HepG2 (cell line): Measurements from ENCODE around the gene ERBB4. TPM values are rescaled to one million over a fixed set of nuclear protein-coding genes. Genes with fewer than 3 reads are reported as not detected.

Source experiments
- ATAC-seq: fragments of 200-7000 bp; cut with Tn5 transposase; 3 replicates; pipeline ENCODE4 v1.9.1; 2020; ENCODE audit warnings: mild to moderate bottlenecking, moderate library complexity
- BruUV-seq: library from RNA; stranded (reverse); fragments of 400-500 nt; replicated peaks from 2 replicates; lab custom pipeline; 2021; lab: Mats Ljungman, UMichigan
- CTCF ChIA-PET: fragments of 300-600 bp; formaldehyde crosslinking; extraction: SDS; loops from one replicate; lab custom pipeline; 2021; ENCODE audit warnings: low total read pairs, inconsistent platforms, low intra/inter-chr PET ratio; lab: Yijun Ruan, JAX
- POLR2A ChIA-PET: fragments of 350-600 bp; sonication (Branson Sonifier 250); formaldehyde crosslinking; loops from one replicate; lab custom pipeline; 2020; ENCODE audit warnings: antibody characterized with exemption, inconsistent platforms; lab: Yijun Ruan, JAX
- DNase-seq: peaks from one replicate; pipeline ENCODE4 v3.0.0-alpha.2; 2015; ENCODE audit warnings: low spot score
- FAIRE-seq: peaks from 3 replicates; lab custom pipeline; 2011; peaks lifted over from hg19 to GRCh38; lab: Jason Lieb, UNC
- H2AFZ ChIP-seq: one replicate; pipeline ENCODE4 v1.6.1; 2011; ENCODE audit warnings: low read length, inconsistent platforms
- H3K27ac ChIP-seq: fragments of 300-600 bp; 3 replicates; pipeline ENCODE4 v1.8.0; 2011; ENCODE audit warnings: mixed run types, mild to moderate bottlenecking, mixed read lengths, low read length, inconsistent platforms; ENCODE audit not compliant: insufficient read depth; ENCODE audit errors: extremely low read length
- H3K27me3 ChIP-seq, 2 experiments: fragments of 200-600 bp in 1 of 2; 2 replicates in 1 of 2; 3 replicates in 1 of 2; pipeline versions ENCODE4 v1.6.0 to v1.8.0; 2011; ENCODE audit warnings: low read length in 2 of 2, mild to moderate bottlenecking in 2 of 2, moderate library complexity in 2 of 2, inconsistent platforms in 1 of 2; ENCODE audit not compliant: insufficient read depth in 2 of 2, control insufficient read depth in 1 of 2
- H3K36me3 ChIP-seq, 2 experiments: fragments of 200-600 bp in 1 of 2; replicated peaks in 1 of 2; 2 replicates in 1 of 2; 3 replicates in 1 of 2; pipeline versions ENCODE4 v1.5.1 to v1.8.0; 2011; ENCODE audit warnings: low read length in 2 of 2, inconsistent platforms in 1 of 2; ENCODE audit not compliant: insufficient read depth in 2 of 2, control insufficient read depth in 1 of 2
- H3K4me1 ChIP-seq: 2 replicates; pipeline ENCODE4 v1.5.1; 2012; ENCODE audit warnings: low read length, inconsistent platforms; ENCODE audit not compliant: insufficient read depth
- H3K4me2 ChIP-seq: 2 replicates; pipeline ENCODE4 v1.6.0; 2011; ENCODE audit warnings: low read depth, low read length, inconsistent platforms
- H3K4me3 ChIP-seq, 3 experiments: fragments of 200-600 bp in 1 of 3; sonication (generic), shearing (Covaris generic) in 1 of 3; replicated peaks in 1 of 3; 2 replicates each; pipeline ENCODE4 v1.5.1; 2011 to 2016; ENCODE audit warnings: low read length in 3 of 3, inconsistent platforms in 2 of 3, low read depth in 2 of 3, mild to moderate bottlenecking in 2 of 3, control low read depth in 1 of 3, mixed read lengths in 1 of 3; ENCODE audit not compliant: insufficient read depth in 1 of 3
- H3K79me2 ChIP-seq: one replicate; pipeline ENCODE4 v1.6.1; 2011; ENCODE audit warnings: low read length, inconsistent platforms; ENCODE audit not compliant: insufficient read depth
- H3K9ac ChIP-seq: 2 replicates; pipeline ENCODE4 v1.6.0; 2011; ENCODE audit warnings: mild to moderate bottlenecking, low read depth, low read length, inconsistent platforms; ENCODE audit not compliant: insufficient read depth
- H3K9me3 ChIP-seq: 2 replicates; pipeline ENCODE4 v1.5.1; 2012; ENCODE audit warnings: mild to moderate bottlenecking, low read length
- H4K20me1 ChIP-seq: 2 replicates; pipeline ENCODE4 v1.6.0; 2011; ENCODE audit warnings: inconsistent platforms, mild to moderate bottlenecking, low read length, moderate library complexity; ENCODE audit not compliant: insufficient read depth
- ARNT2 ChIP-seq: sonication (generic); formaldehyde crosslinking; IDR thresholded peaks from 2 replicates; pipeline ENCODE4 v1.8.0; 2022; ENCODE audit warnings: mild to moderate bottlenecking, low read depth, missing genetic modification reagents, moderate library complexity
- ELF3 ChIP-seq: IDR thresholded peaks from 2 replicates; pipeline ENCODE4 v1.6.1; 2016; ENCODE audit warnings: missing genetic modification reagents, missing compliant biosample characterization
- HES4 ChIP-seq: sonication (generic); formaldehyde crosslinking; IDR thresholded peaks from 2 replicates; pipeline ENCODE4 v1.9.0; 2021; ENCODE audit warnings: mild to moderate bottlenecking, missing genetic modification reagents, borderline replicate concordance
- IRF2 ChIP-seq: IDR thresholded peaks from 2 replicates; pipeline ENCODE4 v1.6.1; 2018; ENCODE audit warnings: missing genetic modification reagents, missing compliant biosample characterization
- PCBP2 ChIP-seq: fragments of 200-400 bp; formaldehyde crosslinking; optimal IDR thresholded peaks from 2 replicates; pipeline ENCODE3; 2018; ENCODE audit warnings: low read length, low read depth; ENCODE audit not compliant: poor library complexity, severe bottlenecking
- RAD21 ChIP-seq: fragments of 450-650 bp; formaldehyde crosslinking; IDR thresholded peaks from 2 replicates; pipeline ENCODE4 v1.5.0; 2020; ENCODE audit warnings: mild to moderate bottlenecking
- SMAD3 ChIP-seq: sonication (generic); formaldehyde crosslinking; IDR thresholded peaks from 2 replicates; pipeline ENCODE4 v1.4.0; 2020; ENCODE audit warnings: missing genetic modification reagents
- SMC3 ChIP-seq: IDR thresholded peaks from 2 replicates; pipeline ENCODE4 v1.6.1; 2011; ENCODE audit warnings: low read length, improper control_type of control experiment
- STAG1 ChIP-seq: sonication (generic); formaldehyde crosslinking; IDR thresholded peaks from 2 replicates; pipeline ENCODE4 v1.4.0; 2020; ENCODE audit warnings: missing genetic modification reagents
- ZNF331 ChIP-seq: sonication (generic); formaldehyde crosslinking; IDR thresholded peaks from 2 replicates; pipeline ENCODE4 v1.4.0; 2020; ENCODE audit warnings: missing genetic modification reagents
- ZNF446 ChIP-seq: sonication (generic); formaldehyde crosslinking; IDR thresholded peaks from 2 replicates; pipeline ENCODE4 v1.5.0; 2020; ENCODE audit warnings: mild to moderate bottlenecking, missing genetic modification reagents
- WGBS: methylation state at CpG from one replicate; pipeline ENCODE4 v1.1.6; 2017; ENCODE audit warnings: low lambda C conversion rate; 5-methylcytosine and 5-hydroxymethylcytosine counted together
- in situ Hi-C: cut with HindIII; loops from 2 replicates; pipeline ENCODE4 v1.10.0; 2017; ENCODE audit warnings: low pct_unique_long_range_greater_than_20kb; ENCODE audit not compliant: extremely low pct_ligation_motif_present
- intact Hi-C: fragments of 100-400 bp; cut with micrococcal nuclease; formaldehyde crosslinking; loops from one replicate; pipeline ENCODE4 v1.10.0; 2022; ENCODE audit not compliant: unreplicated experiment
- polyA plus RNA-seq, 8 experiments: library from polyadenylated mRNA; depleted of rRNA in 3 of 8; stranded (reverse) in 7 of 8; unstranded in 1 of 8; fragments of >200 nt; fragmentation: Illumina TruSeq in 4 of 8; extraction: Trizol in 4 of 8; gene quantifications; 2 replicates each; pipeline versions ENCODE4 v1.2.1 to v1.2.3, GENCODE V29; 2011 to 2016; ENCODE audit warnings: low read depth in 4 of 8, missing spikeins in 1 of 8, mixed read lengths in 1 of 8; ENCODE audit not compliant: insufficient read depth in 1 of 8
- total RNA-seq, 5 experiments: library from RNA; depleted of rRNA; stranded (reverse); fragments of >200 nt; fragmentation: Illumina TruSeq; extraction: Trizol; gene quantifications; 2 replicates each; pipeline ENCODE4 v1.2.3, GENCODE V29; 2016; ENCODE audit warnings: low read depth in 1 of 5
- TF ChIP-seq, protein P1 (sequence below): sonication (generic); formaldehyde crosslinking; IDR thresholded peaks from 2 replicates; pipeline ENCODE4 v1.5.0; 2020; ENCODE audit warnings: mild to moderate bottlenecking, missing genetic modification reagents, moderate library complexity
- TF ChIP-seq, protein P2 (sequence below), 2 experiments: sonication (generic) in 1 of 2; formaldehyde crosslinking in 1 of 2; IDR thresholded peaks; 2 replicates each; pipeline versions ENCODE4 v1.4.0 to v1.6.1; 2018 to 2020; ENCODE audit warnings: missing genetic modification reagents in 2 of 2, borderline replicate concordance in 1 of 2, low read depth in 1 of 2, mild to moderate bottlenecking in 1 of 2, missing biosample characterization in 1 of 2

The ERBB4 gene
- total and polyA plus RNA-seq, 2 of the 13 experiments (the other 11 are each of a cell fraction or from before 2014, with no cell fraction given), result not detected

DNA sequence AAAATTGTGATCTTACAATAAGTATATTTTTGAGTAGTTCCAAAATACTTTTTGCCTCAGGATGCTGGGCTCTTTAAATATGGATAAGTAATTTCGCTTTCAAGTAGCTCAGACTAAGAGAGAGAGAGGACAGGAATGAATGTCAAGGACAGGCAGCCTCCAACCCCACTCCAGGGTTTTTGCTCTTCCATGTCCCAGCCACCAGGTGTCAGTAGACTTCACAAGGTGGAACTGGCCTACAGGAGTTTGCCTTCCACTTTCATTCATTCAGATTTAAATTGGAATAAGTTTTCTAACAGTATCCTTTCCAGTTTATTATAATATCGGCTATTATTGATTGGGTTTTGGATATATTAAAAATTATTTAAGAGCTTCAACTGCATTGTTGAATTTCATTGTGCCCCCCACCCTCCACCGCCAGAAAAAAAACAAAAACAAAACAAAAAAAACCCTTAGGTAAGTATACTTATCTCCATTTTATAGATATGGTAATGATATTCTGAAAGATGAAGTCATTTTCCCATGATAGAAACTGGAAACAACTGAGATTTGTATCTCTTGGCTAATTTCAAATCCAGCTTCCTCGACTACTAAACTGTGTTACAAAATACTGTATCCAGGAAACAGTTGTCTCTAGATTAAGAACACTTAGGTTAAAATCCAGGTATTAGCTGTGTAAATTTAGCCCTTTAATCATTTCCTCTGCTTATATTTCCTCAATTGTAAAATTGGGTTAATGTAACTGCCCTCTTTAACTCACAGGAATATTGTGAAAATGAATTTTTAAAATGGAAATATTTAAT, 793.1 kb downstream of the ERBB4 start:
- POLR2A ChIA-PET, result no interaction called here
- H3K9ac ChIP-seq, result no peak overlapping the region
- ATAC-seq (peak; percentile 100), FAIRE-seq (peak; percentile 90), DNase-seq (peak; percentile 71)
- H2AFZ ChIP-seq, result no peak overlapping the region
- no TSS peak for BruUV-seq
- intact Hi-C loops, result loop anchor here (1.0 to 10.0 kb wide), 6 partner anchors 259 to 822 kb away; no protein-coding TSS in a partner anchor
- H4K20me1 ChIP-seq, result no peaks in the 10 kb centered on the region
- no peaks in the 10 kb centered on the region for H3K27me3 ChIP-seq
- H3K79me2 ChIP-seq, result no peaks in the 10 kb centered on the region
- no peaks in the 10 kb centered on the region for H3K4me1 ChIP-seq
- 10% methylated on average over 4 of the region's 4 CpGs for WGBS
- TF ChIP-seq SMC3 (peak; percentile 93), ARNT2 (CRISPR knock-in tag) (no peak), IRF2 (CRISPR knock-in tag) (0 out of 2 replicates have a peak, but pooled peaks have one; percentile 37), STAG1 (CRISPR knock-in tag) (peak; percentile 83), PCBP2 (no peak), RAD21 (peak; percentile 63), HES4 (CRISPR knock-in tag) (no peak), ELF3 (0 out of 2 replicates have a peak, but pooled peaks have one; percentile 12), ZNF446 (CRISPR knock-in tag) (no peak), SMAD3 (CRISPR knock-in tag) (0 out of 2 replicates have a peak, but pooled peaks have one; percentile 65), ZNF331 (CRISPR knock-in tag) (0 out of 2 replicates have a peak, but pooled peaks have one; percentile 42)
- TF ChIP-seq, protein P1, sequence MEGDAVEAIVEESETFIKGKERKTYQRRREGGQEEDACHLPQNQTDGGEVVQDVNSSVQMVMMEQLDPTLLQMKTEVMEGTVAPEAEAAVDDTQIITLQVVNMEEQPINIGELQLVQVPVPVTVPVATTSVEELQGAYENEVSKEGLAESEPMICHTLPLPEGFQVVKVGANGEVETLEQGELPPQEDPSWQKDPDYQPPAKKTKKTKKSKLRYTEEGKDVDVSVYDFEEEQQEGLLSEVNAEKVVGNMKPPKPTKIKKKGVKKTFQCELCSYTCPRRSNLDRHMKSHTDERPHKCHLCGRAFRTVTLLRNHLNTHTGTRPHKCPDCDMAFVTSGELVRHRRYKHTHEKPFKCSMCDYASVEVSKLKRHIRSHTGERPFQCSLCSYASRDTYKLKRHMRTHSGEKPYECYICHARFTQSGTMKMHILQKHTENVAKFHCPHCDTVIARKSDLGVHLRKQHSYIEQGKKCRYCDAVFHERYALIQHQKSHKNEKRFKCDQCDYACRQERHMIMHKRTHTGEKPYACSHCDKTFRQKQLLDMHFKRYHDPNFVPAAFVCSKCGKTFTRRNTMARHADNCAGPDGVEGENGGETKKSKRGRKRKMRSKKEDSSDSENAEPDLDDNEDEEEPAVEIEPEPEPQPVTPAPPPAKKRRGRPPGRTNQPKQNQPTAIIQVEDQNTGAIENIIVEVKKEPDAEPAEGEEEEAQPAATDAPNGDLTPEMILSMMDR (CRISPR knock-in tag), result peak; percentile 87
- TF ChIP-seq, protein P2, sequence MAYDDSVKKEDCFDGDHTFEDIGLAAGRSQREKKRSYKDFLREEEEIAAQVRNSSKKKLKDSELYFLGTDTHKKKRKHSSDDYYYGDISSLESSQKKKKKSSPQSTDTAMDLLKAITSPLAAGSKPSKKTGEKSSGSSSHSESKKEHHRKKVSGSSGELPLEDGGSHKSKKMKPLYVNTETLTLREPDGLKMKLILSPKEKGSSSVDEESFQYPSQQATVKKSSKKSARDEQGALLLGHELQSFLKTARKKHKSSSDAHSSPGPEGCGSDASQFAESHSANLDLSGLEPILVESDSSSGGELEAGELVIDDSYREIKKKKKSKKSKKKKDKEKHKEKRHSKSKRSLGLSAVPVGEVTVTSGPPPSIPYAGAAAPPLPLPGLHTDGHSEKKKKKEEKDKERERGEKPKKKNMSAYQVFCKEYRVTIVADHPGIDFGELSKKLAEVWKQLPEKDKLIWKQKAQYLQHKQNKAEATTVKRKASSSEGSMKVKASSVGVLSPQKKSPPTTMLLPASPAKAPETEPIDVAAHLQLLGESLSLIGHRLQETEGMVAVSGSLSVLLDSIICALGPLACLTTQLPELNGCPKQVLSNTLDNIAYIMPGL (CRISPR knock-in tag; IDR thresholded peaks at IDR 0.05; ENCODE audit: borderline replicate concordance in 1 of 2, low read depth in 1 of 2), result peak in 1 of 2 experiments; percentile 43; a peak in 1 of 4 replicates
- in situ Hi-C loops, result loop anchor here (5.0 kb wide), 1 partner anchor 822 kb away; no protein-coding TSS in a partner anchor
- no peaks in the 10 kb centered on the region for H3K9me3 ChIP-seq
- H3K36me3 ChIP-seq, result no peaks in the 10 kb centered on the region
- no peak overlapping the region for H3K27ac ChIP-seq
- H3K4me2 ChIP-seq, result no peak overlapping the region
- H3K4me3 ChIP-seq, result no peak overlapping the region
- CTCF ChIA-PET, result interaction anchor here (1.0 to 2.8 kb wide), 3 partner anchors 260 to 823 kb away, joined by 3 to 34 read pairs (median 4); no protein-coding TSS in a partner anchor
